CD4-positive, alpha-beta memory T cell (primary cell): ENCODE measurements around the gene PDK3. TPM values are rescaled to one million over a fixed set of nuclear protein-coding genes. Genes with fewer than 3 reads are reported as not detected.

Experiments used
- CTCF ChIA-PET: fragments of 350-600 bp; sonication (Branson Sonifier 250); formaldehyde crosslinking; loops from one replicate; lab custom pipeline; 2021; ENCODE audit warnings: inconsistent platforms; ENCODE audit not compliant: partially characterized antibody; lab: Charles Lee
- POLR2A ChIA-PET: fragments of 350-600 bp; sonication (Branson Sonifier 250); formaldehyde crosslinking; loops from one replicate; lab custom pipeline; 2021; ENCODE audit not compliant: partially characterized antibody; lab: Charles Lee
- DNase-seq, 5 donors: peaks; one replicate each; pipeline versions ENCODE4 v3.0.0 to v3.0.0-alpha.2; 2020 to 2022; ENCODE audit warnings: mixed read lengths in 1 of 5
- H3K27ac ChIP-seq: one replicate; pipeline ENCODE4 v1.7.0; 2013; ENCODE audit warnings: low read depth, low read length
- H3K27me3 ChIP-seq: 2 replicates; pipeline ENCODE4 v1.7.0; 2013; ENCODE audit warnings: mild to moderate bottlenecking, low read length, moderate library complexity; ENCODE audit not compliant: insufficient read depth
- H3K36me3 ChIP-seq: 2 replicates; pipeline ENCODE4 v1.7.0; 2013; ENCODE audit warnings: mild to moderate bottlenecking, low read length, moderate library complexity; ENCODE audit not compliant: insufficient read depth
- H3K4me1 ChIP-seq: 2 replicates; pipeline ENCODE4 v1.7.0; 2013; ENCODE audit warnings: mild to moderate bottlenecking, low read length, moderate library complexity; ENCODE audit not compliant: insufficient read depth
- H3K4me3 ChIP-seq, 2 donors: one replicate each; pipeline ENCODE4 v1.7.0; 2013; ENCODE audit warnings: low read length in 2 of 2, mild to moderate bottlenecking in 1 of 2
- H3K9me3 ChIP-seq, 2 donors: one replicate each; pipeline ENCODE4 v1.7.0; 2013; ENCODE audit warnings: low read length in 2 of 2, control low read depth in 1 of 2; ENCODE audit not compliant: control insufficient read depth in 1 of 2
- H3K27ac Mint-ChIP-seq, 7 donors: one replicate each; pipeline ENCODE4 v1.8.0; 2020 to 2021; ENCODE audit warnings: mixed read lengths in 7 of 7, mild to moderate bottlenecking in 6 of 7, inconsistent platforms in 3 of 7, moderate library complexity in 3 of 7
- H3K27me3 Mint-ChIP-seq, 2 donors: one replicate each; pipeline ENCODE4 v1.8.0; 2020 to 2021; ENCODE audit warnings: mixed read lengths in 2 of 2
- H3K36me3 Mint-ChIP-seq, 2 donors: one replicate each; pipeline ENCODE4 v1.8.0; 2020 to 2021; ENCODE audit warnings: mixed read lengths in 2 of 2, inconsistent platforms in 1 of 2, mild to moderate bottlenecking in 1 of 2
- H3K4me1 Mint-ChIP-seq, 4 donors: one replicate each; pipeline ENCODE4 v1.8.0; 2020 to 2021; ENCODE audit warnings: mixed read lengths in 4 of 4, mild to moderate bottlenecking in 1 of 4
- H3K4me3 Mint-ChIP-seq, 8 donors: one replicate each; pipeline ENCODE4 v1.8.0; 2020 to 2021; ENCODE audit warnings: mixed read lengths in 8 of 8, mild to moderate bottlenecking in 7 of 8, moderate library complexity in 6 of 8, inconsistent platforms in 3 of 8
- H3K9me3 Mint-ChIP-seq, 8 donors: one replicate each; pipeline ENCODE4 v1.8.0; 2020 to 2021; ENCODE audit warnings: mixed read lengths in 8 of 8, mild to moderate bottlenecking in 5 of 8, inconsistent platforms in 3 of 8, moderate library complexity in 1 of 8
- intact Hi-C: fragments of 100-400 bp; cut with micrococcal nuclease; formaldehyde crosslinking; loops from one replicate; pipeline ENCODE4 v1.15.1; 2023
- polyA plus RNA-seq, 2 donors: library from polyadenylated mRNA; unstranded; fragments of 300-500 nt; fragmentation: Illumina TruSeq; gene quantifications; one replicate each; pipeline ENCODE4 v1.2.3, GENCODE V29; 2021
- total RNA-seq, 2 experiments: library from RNA; stranded (reverse); gene quantifications; one replicate each; pipeline ENCODE4 v1.2.3, GENCODE V29; 2021

PDK3 gene
- total and polyA plus RNA-seq, 4 experiments from 2014 or later: 30.3 to 43.3 (median 34.3) TPM

DNA sequence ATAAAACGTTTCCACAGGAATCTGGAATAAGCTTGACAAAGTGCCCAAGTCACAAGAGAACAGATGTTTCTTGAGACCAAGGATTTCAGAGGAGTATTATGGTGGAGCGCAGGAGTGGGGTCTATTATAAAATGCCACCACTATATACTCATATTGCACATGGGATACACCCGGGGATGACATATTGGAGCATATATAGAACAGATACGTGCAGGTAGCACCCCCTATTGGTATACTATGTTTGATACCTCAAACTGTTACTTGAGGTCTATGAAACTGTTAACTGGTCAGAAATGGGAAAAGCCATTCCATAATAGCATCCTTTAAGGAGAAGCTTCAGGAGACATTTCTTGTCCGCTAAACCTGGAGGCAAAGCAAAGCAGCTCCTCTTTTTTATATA lies 96.0 kb downstream of the PDK3 start:
- DNase-seq: no peak
- Histone ChIP-seq H3K27me3 (no peaks in the 10 kb centered on the region), H3K4me3 (no peak overlapping the region), H3K4me1 (no peaks in the 10 kb centered on the region), H3K27ac (no peak overlapping the region), H3K9me3 (no peaks in the 10 kb centered on the region), H3K36me3 (no peaks in the 10 kb centered on the region)
- Mint-ChIP-seq H3K27me3 (peaks cover 0 to 6% of the 10 kb centered on the region in 2 donors), H3K27ac (no peak overlapping the region), H3K4me3 (no peak overlapping the region), H3K9me3 (no peaks in the 10 kb centered on the region), H3K4me1 (no peaks in the 10 kb centered on the region), H3K36me3 (no peaks in the 10 kb centered on the region)
- ChIA-PET CTCF (interaction anchor here (0.8 to 2.2 kb wide), 2 partner anchors 169 to 189 kb away, joined by 3 to 7 read pairs; no protein-coding TSS in a partner anchor), POLR2A (no interaction called here)
- intact Hi-C loops: no loop called here

DNA sequence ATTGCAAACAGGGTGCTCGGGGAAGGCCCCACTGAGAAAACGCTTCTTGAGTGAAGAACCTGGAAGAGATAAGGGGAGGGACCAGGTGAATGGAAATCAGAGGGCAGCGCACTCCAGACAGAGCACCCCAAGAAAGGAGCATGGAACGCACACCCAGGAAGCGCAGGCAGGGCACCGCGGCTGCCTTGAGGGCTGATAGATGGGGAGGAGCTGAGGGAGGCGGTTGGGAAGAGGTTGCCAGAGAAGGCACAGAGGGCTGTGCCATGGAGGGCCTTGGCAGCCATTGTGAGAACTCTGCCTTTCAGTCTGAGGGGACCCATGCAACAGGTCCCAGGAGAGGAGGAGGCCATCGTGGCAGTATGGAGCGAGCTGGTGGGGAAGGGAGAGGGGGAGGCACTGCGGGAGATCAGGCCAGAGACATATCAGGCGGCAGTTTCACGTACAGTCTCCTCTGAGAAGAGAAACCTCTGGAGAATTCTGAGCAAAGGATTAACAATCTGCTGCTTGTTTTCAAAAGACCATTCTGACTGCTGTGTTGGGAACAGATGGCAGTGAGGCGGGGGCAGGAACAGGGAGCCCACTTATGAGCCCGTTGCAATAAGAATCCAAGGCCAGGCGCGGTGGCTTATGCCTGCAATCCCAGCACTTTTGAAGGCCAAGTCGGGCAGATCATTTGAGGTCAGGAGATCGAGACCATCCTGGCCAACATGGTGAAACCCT lies 98.4 kb downstream of the PDK3 start:
- Mint-ChIP-seq H3K4me1 (no peaks in the 10 kb centered on the region), H3K36me3 (no peaks in the 10 kb centered on the region), H3K27ac (no peak overlapping the region), H3K4me3 (no peak overlapping the region), H3K27me3 (peaks cover 0 to 6% of the 10 kb centered on the region in 2 donors), H3K9me3 (no peaks in the 10 kb centered on the region)
- Histone ChIP-seq H3K4me1 (no peaks in the 10 kb centered on the region), H3K27me3 (no peaks in the 10 kb centered on the region), H3K27ac (no peak overlapping the region), H3K9me3 (no peaks in the 10 kb centered on the region), H3K36me3 (no peaks in the 10 kb centered on the region), H3K4me3 (no peak overlapping the region)
- ChIA-PET POLR2A (no interaction called here), CTCF (no interaction called here)
- intact Hi-C loops: no loop called here
- DNase-seq: no peak

DNA sequence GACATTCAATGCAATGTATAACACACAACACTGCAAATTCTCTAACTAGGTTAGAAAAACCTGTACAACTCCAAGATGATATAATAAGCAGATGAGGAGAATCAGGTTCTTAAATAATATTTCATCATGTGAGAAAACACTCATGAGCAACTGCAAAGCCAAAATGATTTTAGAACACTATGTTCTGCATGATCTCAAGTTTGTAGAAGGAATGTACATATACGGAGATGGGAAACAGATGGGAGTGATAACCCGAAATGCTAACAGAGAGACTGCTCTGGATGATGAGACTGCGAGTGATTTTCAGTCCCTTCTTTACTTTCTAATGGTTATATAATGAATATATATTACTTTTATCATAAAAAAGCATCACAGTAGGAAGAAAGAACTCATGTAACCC lies 101.2 kb downstream of the PDK3 start:
- DNase-seq: no peak
- no peaks in the 10 kb centered on the region for H3K4me1 ChIP-seq
- H3K4me3 ChIP-seq: no peak overlapping the region
- no peaks in the 10 kb centered on the region for H3K9me3 ChIP-seq
- no peaks in the 10 kb centered on the region for H3K36me3 Mint-ChIP-seq
- H3K9me3 Mint-ChIP-seq: no peaks in the 10 kb centered on the region
- H3K27ac Mint-ChIP-seq: no peak overlapping the region
- no peaks in the 10 kb centered on the region for H3K27me3 ChIP-seq
- no peaks in the 10 kb centered on the region for H3K4me1 Mint-ChIP-seq
- peaks cover 1 to 6% of the 10 kb centered on the region in 2 donors for H3K27me3 Mint-ChIP-seq
- no peak overlapping the region for H3K4me3 Mint-ChIP-seq
- intact Hi-C loops: no loop called here
- no peak overlapping the region for H3K27ac ChIP-seq
- CTCF ChIA-PET: no interaction called here
- H3K36me3 ChIP-seq: no peaks in the 10 kb centered on the region
- POLR2A ChIA-PET: no interaction called here

GRCh38 chrX:24567169-24567568 lies 102.1 kb downstream of the PDK3 start:
- CTCF ChIA-PET: no interaction called here
- intact Hi-C loops: no loop called here

DNA sequence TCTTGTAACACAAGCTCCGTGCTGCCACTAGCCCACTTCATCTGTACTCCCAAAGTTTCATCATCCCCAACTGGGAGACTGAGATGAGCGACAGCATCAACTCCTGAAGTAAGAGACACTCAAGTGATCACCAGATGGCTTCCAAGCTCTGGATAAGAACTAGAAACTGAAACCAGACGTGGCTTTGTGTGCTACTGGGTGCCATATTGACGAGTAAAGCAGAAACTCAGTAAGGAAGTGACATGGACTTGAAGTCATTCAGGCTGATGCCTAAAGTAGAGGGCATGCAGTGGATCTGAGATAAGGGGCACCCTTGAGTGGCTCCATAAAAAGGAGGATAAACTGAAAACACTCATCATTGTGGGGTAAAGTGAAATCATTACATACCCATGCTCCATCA lies 109.7 kb downstream of the PDK3 start:
- intact Hi-C loops: no loop called here
- Mint-ChIP-seq H3K27me3 (no peaks in the 10 kb centered on the region), H3K27ac (no peak overlapping the region)

More at GRCh38 chrX:24567169-24567568, 102.1 kb downstream of the PDK3 start:
- H3K9me3 ChIP-seq: no peaks in the 10 kb centered on the region
- no peaks in the 10 kb centered on the region for H3K9me3 Mint-ChIP-seq
- DNase-seq: no peak
- H3K27ac Mint-ChIP-seq: no peak overlapping the region
- peaks cover 1 to 6% of the 10 kb centered on the region in 2 donors for H3K27me3 Mint-ChIP-seq
- POLR2A ChIA-PET: no interaction called here
- H3K36me3 Mint-ChIP-seq: no peaks in the 10 kb centered on the region
- no peak overlapping the region for H3K4me3 ChIP-seq
- no peaks in the 10 kb centered on the region for H3K27me3 ChIP-seq
- H3K36me3 ChIP-seq: no peaks in the 10 kb centered on the region
- H3K4me1 Mint-ChIP-seq: no peaks in the 10 kb centered on the region
- no peaks in the 10 kb centered on the region for H3K4me1 ChIP-seq
- H3K4me3 Mint-ChIP-seq: no peak overlapping the region
- H3K27ac ChIP-seq: no peak overlapping the region

GRCh38 chrX:24575496-24575895 lies 110.4 kb downstream of the PDK3 start:
- POLR2A ChIA-PET: no interaction called here
- no peaks in the 10 kb centered on the region for H3K27me3 ChIP-seq
- Mint-ChIP-seq H3K4me3 (no peak overlapping the region), H3K4me1 (no peaks in the 10 kb centered on the region), H3K9me3 (no peaks in the 10 kb centered on the region), H3K27ac (no peak overlapping the region), H3K36me3 (no peaks in the 10 kb centered on the region), H3K27me3 (peaks cover 0 to 2% of the 10 kb centered on the region in 2 donors)
- no peaks in the 10 kb centered on the region for H3K9me3 ChIP-seq
- no peak overlapping the region for H3K27ac ChIP-seq
- no peak overlapping the region for H3K4me3 ChIP-seq
- CTCF ChIA-PET: no interaction called here
- H3K36me3 ChIP-seq: no peaks in the 10 kb centered on the region
- H3K4me1 ChIP-seq: no peaks in the 10 kb centered on the region
- intact Hi-C loops: no loop called here
- DNase-seq: no peak

More for the DNA sequence above, 109.7 kb downstream of the PDK3 start:
- no peak overlapping the region for H3K4me3 Mint-ChIP-seq
- H3K4me1 Mint-ChIP-seq: no peaks in the 10 kb centered on the region
- H3K9me3 Mint-ChIP-seq: no peaks in the 10 kb centered on the region
- Histone ChIP-seq H3K4me1 (no peaks in the 10 kb centered on the region), H3K4me3 (no peak overlapping the region), H3K9me3 (no peaks in the 10 kb centered on the region), H3K36me3 (no peaks in the 10 kb centered on the region), H3K27me3 (no peaks in the 10 kb centered on the region), H3K27ac (no peak overlapping the region)
- ChIA-PET CTCF (no interaction called here), POLR2A (no interaction called here)
- no peak for DNase-seq
- no peaks in the 10 kb centered on the region for H3K36me3 Mint-ChIP-seq

GRCh38 chrX:24577091-24577490 lies 112.0 kb downstream of the PDK3 start:
- Histone ChIP-seq H3K9me3 (no peaks in the 10 kb centered on the region), H3K36me3 (no peaks in the 10 kb centered on the region), H3K4me3 (no peak overlapping the region), H3K4me1 (no peaks in the 10 kb centered on the region), H3K27ac (no peak overlapping the region), H3K27me3 (no peaks in the 10 kb centered on the region)
- Mint-ChIP-seq H3K9me3 (no peaks in the 10 kb centered on the region), H3K36me3 (no peaks in the 10 kb centered on the region), H3K4me3 (no peak overlapping the region), H3K27me3 (peaks cover 0 to 3% of the 10 kb centered on the region in 2 donors), H3K27ac (no peak overlapping the region), H3K4me1 (no peaks in the 10 kb centered on the region)
- POLR2A ChIA-PET: no interaction called here
- DNase-seq: no peak
- CTCF ChIA-PET: no interaction called here
- intact Hi-C loops: no loop called here
